HG02798 (cell line): ENCODE measurements around the gene RNU5B-1.

Source experiments
- ATAC-seq: cut with Tn5 transposase; IDR thresholded peaks from one replicate; pipeline ENCODE4 v1.9.1; 2021; ENCODE audit warnings: mild to moderate bottlenecking; ENCODE audit not compliant: unreplicated experiment, poor library complexity

The RNU5B-1 gene

GRCh38 chr15:65326117-65326526, 21.6 kb downstream of the RNU5B-1 start:
- ATAC-seq: no peak

GRCh38 chr15:65326818-65327217, 22.3 kb downstream of the RNU5B-1 start:
- ATAC-seq: no peak

- ATAC-seq: no peak
These were observed 23.3 kb downstream of the RNU5B-1 start for GRCh38 chr15:65327651-65328393.

- ATAC-seq: no peak
These were observed 24.2 kb downstream of the RNU5B-1 start for GRCh38 chr15:65328506-65329287.

- ATAC-seq: no peak
These were observed 25.0 kb downstream of the RNU5B-1 start for GRCh38 chr15:65329288-65329983.

- no peak for ATAC-seq
These were observed 25.7 kb downstream of the RNU5B-1 start for GRCh38 chr15:65329984-65330735.

- ATAC-seq: no peak
These were observed 26.6 kb downstream of the RNU5B-1 start for GRCh38 chr15:65330934-65331645.

- no peak for ATAC-seq
These were observed 27.3 kb downstream of the RNU5B-1 start for GRCh38 chr15:65331811-65332210.

GRCh38 chr15:65332391-65333147, 28.1 kb downstream of the RNU5B-1 start:
- no peak for ATAC-seq

- no peak for ATAC-seq
These were observed 28.8 kb downstream of the RNU5B-1 start for GRCh38 chr15:65333148-65333820.

GRCh38 chr15:65333856-65334255, 29.4 kb downstream of the RNU5B-1 start:
- ATAC-seq: no peak

- ATAC-seq: no peak
These were observed 30.2 kb downstream of the RNU5B-1 start for GRCh38 chr15:65334586-65335231.

- ATAC-seq: no peak
These were observed 31.0 kb downstream of the RNU5B-1 start for GRCh38 chr15:65335278-65336055.

- ATAC-seq: no peak
These were observed 32.3 kb downstream of the RNU5B-1 start for GRCh38 chr15:65336493-65337435.

GRCh38 chr15:65337436-65338070, 33.1 kb downstream of the RNU5B-1 start:
- ATAC-seq: no peak

GRCh38 chr15:65338366-65338765, 33.9 kb downstream of the RNU5B-1 start:
- no peak for ATAC-seq
